GM19438 (cell line): Measurements from ENCODE around the gene RECQL5.
"Not testable (repeated sequence)": the region's sequence is repeated elsewhere in the genome, so short reads cannot be mapped to it uniquely, and the experiment has no call there.

Experiments used
- ATAC-seq: cut with Tn5 transposase; IDR thresholded peaks from one replicate; pipeline ENCODE4 v1.9.1; 2021; ENCODE audit warnings: low read depth; ENCODE audit not compliant: unreplicated experiment

RECQL5 gene

GRCh38 chr17:75595920-75596313 is 71.0 kb downstream of the RECQL5 start:
- ATAC-seq = no peak

- no peak for ATAC-seq
These were observed 71.6 kb downstream of the RECQL5 start for GRCh38 chr17:75595284-75595919.

DNA sequence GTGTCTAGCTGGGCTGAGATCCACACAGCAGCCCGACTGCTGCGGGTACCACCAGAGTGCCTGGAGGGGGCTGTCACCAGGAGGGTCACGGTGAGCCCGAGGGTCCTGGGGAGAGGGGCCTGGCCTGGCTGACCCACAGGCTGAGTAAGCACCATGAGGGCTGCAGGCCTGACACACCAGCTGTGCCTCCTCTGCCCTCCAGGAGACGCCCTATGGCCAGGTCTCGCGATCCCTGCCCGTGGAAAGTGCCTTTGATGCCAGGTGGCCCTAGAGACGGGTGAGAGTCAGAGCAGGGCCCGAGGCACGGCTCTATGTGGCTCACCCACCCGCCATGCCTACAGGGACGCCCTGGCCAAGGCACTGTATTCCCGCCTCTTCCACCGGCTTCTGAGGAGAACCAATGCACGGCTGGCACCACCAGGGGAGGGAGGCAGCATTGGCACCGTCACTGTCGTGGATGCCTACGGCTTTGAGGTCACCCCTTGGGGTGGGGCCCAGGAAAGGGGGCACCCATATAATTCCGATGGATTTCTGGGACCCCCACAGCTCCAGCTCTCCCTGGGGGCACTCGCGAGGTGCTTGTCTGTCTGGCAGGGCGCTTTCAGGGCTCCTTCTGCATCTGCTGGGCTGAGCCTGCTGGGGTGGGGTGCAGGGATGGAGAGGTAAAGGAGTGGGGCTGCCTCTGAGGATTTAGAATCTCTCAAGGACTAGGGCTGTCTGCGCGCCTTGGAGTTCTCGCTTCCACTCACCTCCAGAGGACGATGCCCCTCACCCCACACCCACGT is 72.3 kb downstream of the RECQL5 start:
- ATAC-seq = no peak

DNA sequence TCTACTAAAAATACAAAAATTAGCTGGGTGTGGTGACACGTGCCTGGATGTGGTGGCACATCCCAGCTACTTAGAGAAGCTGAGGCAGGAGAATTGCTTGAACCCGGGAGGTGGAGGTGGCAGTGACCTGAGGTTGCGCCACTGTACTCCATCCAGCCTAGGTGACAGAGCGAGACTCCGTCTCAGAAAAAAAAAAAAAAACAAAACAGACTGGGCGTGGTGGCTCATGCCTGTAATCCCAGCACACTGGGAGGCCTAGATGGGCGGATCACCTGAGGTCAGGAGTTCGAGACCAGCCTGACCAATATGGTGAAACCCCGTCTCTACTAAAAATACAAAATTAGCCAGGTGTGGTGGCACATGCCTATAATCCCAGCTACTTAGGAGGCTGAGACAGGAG is 73.5 kb downstream of the RECQL5 start:
- ATAC-seq = not testable (repeated sequence)

- no peak for ATAC-seq
These were observed 74.5 kb downstream of the RECQL5 start for GRCh38 chr17:75592348-75593020.

DNA sequence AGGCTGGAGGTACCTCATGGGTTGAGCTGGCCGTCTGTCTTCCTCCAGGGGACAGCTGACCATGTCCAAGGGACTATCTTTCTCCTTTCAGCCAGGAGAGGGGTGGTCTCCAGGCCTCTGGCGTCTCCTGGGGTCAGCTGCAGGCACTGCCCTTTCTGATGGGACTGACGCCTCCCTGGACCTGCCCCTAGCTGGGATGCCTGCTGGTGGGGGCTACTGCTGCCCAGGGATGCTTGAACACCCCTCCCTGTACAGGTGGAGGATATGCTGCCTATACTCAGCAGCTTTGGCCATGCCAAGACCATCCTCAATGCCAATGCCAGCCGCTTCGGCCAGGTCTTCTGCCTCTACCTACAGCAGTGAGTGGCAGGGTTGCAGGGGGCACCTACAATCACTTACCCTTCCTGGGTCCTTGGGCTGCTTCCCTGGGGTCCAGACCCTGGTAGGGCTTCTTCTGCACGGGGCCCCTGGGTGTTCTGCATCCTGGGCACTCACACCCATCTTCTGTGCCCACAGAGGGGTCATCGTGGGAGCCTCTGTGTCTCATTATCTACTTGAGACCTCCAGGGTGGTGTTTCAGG is 75.1 kb downstream of the RECQL5 start:
- no peak for ATAC-seq

- no peak for ATAC-seq
These were observed 75.9 kb downstream of the RECQL5 start for GRCh38 chr17:75590849-75591721.

GRCh38 chr17:75590314-75590761 is 76.6 kb downstream of the RECQL5 start:
- no peak for ATAC-seq

DNA sequence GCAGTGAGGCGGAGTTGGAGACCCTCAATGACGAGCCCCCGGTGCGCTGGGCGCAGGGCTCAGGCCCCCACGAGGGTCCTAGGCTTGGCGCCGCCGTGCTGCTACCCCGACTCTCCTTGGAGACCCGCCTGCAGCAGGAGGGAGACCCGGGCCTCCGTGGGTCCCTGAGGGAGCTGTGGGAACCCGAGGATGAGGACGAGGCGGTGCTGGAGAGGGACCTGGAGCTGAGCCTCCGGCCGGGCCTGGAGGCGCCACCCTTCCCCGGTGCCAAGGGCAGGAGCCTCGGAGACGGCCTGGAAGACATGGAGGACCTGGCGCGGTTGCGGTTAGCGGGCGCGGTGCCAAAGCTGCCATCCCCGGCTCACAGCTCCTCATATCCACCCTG is 77.0 kb downstream of the RECQL5 start:
- no peak for ATAC-seq

- peak; percentile 59 for ATAC-seq
These were observed 77.7 kb downstream of the RECQL5 start for GRCh38 chr17:75589012-75589918.

- ATAC-seq = peak; percentile 24
These were observed 78.3 kb downstream of the RECQL5 start for GRCh38 chr17:75588596-75589011.

DNA sequence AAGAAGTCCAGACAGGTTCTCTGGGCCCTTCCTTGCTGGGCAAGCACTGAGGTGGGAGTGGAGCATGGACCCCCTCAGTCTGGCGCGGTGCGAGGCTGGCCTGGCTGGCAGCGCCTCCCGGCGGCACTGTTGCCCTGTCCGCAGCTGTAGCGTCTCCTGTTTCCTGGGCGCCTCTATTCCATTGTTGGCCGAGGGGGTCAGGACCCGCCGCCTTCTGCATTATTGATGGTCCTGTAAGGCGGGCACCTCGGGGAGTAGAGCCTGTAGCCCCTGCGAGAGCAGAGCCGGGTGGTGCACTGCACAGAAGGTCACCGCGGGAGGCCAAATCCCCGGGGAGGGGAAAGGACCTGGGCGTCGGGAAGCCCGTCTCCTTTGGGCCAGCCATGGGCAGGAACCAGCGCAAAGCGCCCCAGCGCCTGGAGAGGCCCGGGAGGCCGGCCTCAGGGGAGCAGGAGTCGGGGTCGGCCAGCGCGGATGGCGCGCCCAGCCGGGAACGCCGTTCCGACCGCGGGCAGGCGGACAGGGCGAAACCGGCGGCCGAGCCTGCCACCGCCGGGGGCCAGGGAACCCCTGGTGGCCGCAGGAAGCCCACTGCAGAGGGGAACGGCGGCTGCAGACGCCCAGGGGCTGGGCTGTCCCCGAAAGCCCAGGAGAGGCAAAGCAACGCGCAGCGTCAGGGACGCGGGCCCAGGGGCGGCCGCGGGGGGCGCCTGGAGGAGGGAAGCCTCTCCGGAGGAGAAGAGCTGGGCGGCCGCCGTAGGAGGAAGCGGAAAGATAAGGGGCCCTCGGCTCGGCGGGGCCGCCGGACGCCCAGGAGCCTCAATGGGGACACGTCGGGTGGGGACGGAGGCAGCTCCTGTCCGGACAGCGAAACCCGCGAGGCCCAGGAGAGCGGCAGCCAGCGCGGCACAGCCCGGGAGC is 79.0 kb downstream of the RECQL5 start, which contains the start of gene MYO15B:
Gene MYO15B, plus strand, starts transcription at position 126 of the 921 bp plus-strand sequence. Its CDS starts 258 bp downstream, at position 384.
- ATAC-seq = no peak

- no peak for ATAC-seq
These were observed 82.1 kb downstream of the RECQL5 start for GRCh38 chr17:75584849-75585175.

GRCh38 chr17:75583197-75583596 is 83.8 kb downstream of the RECQL5 start:
- not testable (repeated sequence) for ATAC-seq

- ATAC-seq = not testable (repeated sequence)
These were observed 85.7 kb downstream of the RECQL5 start for GRCh38 chr17:75581121-75581725.
